GM12874 (cell line): ENCODE results near the gene DDX17.

Experiments
- CTCF ChIP-seq: IDR thresholded peaks from 2 replicates; pipeline ENCODE4 v1.5.1; 2011; ENCODE audit warnings: low read depth, mild to moderate bottlenecking, control low read depth, low read length, moderate library complexity; ENCODE audit not compliant: insufficient read depth

The DDX17 gene

GRCh38 chr22:38506118-38506962 lies at the start of gene DDX17:
Gene DDX17, minus strand, starts transcription at chr22:38506311.
- no peak for TF ChIP-seq CTCF

GRCh38 chr22:38554281-38554680 lies 48.2 kb upstream of the DDX17 start:
- TF ChIP-seq CTCF = no peak

- TF ChIP-seq CTCF = no peak
Observed at GRCh38 chr22:38549101-38549894, 43.2 kb upstream of the DDX17 start.

GRCh38 chr22:38540701-38541100 lies 34.6 kb upstream of the DDX17 start:
- TF ChIP-seq CTCF = no peak

GRCh38 chr22:38531251-38531938 lies 25.3 kb upstream of the DDX17 start:
- TF ChIP-seq CTCF = no peak

- no peak for TF ChIP-seq CTCF
Observed at GRCh38 chr22:38524429-38524828, 18.3 kb upstream of the DDX17 start.

GRCh38 chr22:38523479-38523878 lies 17.4 kb upstream of the DDX17 start:
- no peak for TF ChIP-seq CTCF
